Natural killer cell (primary cell): ENCODE results near the gene SMG6. TPM values are rescaled to one million over a fixed set of nuclear protein-coding genes. Genes with fewer than 3 reads are reported as not detected.

Source experiments
- ATAC-seq, 3 donors: fragments of 150-1000 bp in 2 of 3; fragments of 200-7000 bp in 1 of 3; cut with Tn5 transposase; 1 replicate in 1 of 3; 2 replicates in 2 of 3; pipeline ENCODE4 v1.10.0; 2021; ENCODE audit warnings: mild to moderate bottlenecking in 2 of 3, moderate library complexity in 2 of 3
- DNase-seq, 2 donors: peaks; one replicate each; pipeline versions ENCODE4 v3.0.0 to v3.0.0-alpha.2; 2013 to 2021; ENCODE audit warnings: mixed read lengths in 1 of 2
- H3K27ac ChIP-seq: one replicate; pipeline ENCODE4 v1.5.1; 2013; ENCODE audit warnings: mild to moderate bottlenecking, low read length
- H3K27me3 ChIP-seq: one replicate; pipeline ENCODE4 v1.6.1; 2013; ENCODE audit warnings: low read length; ENCODE audit not compliant: control insufficient read depth, insufficient read depth
- H3K36me3 ChIP-seq: one replicate; pipeline ENCODE4 v1.6.1; 2013; ENCODE audit warnings: low read length; ENCODE audit not compliant: control insufficient read depth, insufficient read depth
- H3K4me1 ChIP-seq: one replicate; pipeline ENCODE4 v1.6.1; 2013; ENCODE audit warnings: low read length; ENCODE audit not compliant: control insufficient read depth, insufficient read depth
- H3K4me3 ChIP-seq: one replicate; pipeline ENCODE4 v1.5.1; 2013; ENCODE audit warnings: low read length
- H3K9me3 ChIP-seq: one replicate; pipeline ENCODE4 v1.6.1; 2013; ENCODE audit warnings: low read length; ENCODE audit not compliant: control insufficient read depth, insufficient read depth
- H3K27ac Mint-ChIP-seq, 2 donors: one replicate each; pipeline ENCODE4 v1.8.0; 2022; ENCODE audit warnings: mild to moderate bottlenecking in 2 of 2, mixed read lengths in 2 of 2, moderate library complexity in 1 of 2
- H3K27me3 Mint-ChIP-seq, 2 donors: one replicate each; pipeline ENCODE4 v1.8.0; 2022; ENCODE audit warnings: low read depth in 2 of 2, mixed read lengths in 2 of 2
- H3K36me3 Mint-ChIP-seq: one replicate; pipeline ENCODE4 v1.8.0; 2022; ENCODE audit warnings: mixed read lengths
- H3K4me1 Mint-ChIP-seq, 2 donors: one replicate each; pipeline ENCODE4 v1.8.0; 2022; ENCODE audit warnings: mixed read lengths in 2 of 2
- H3K4me3 Mint-ChIP-seq: one replicate; pipeline ENCODE4 v1.8.0; 2022; ENCODE audit warnings: mild to moderate bottlenecking, moderate library complexity, mixed read lengths
- H3K9me3 Mint-ChIP-seq, 2 donors: one replicate each; pipeline ENCODE4 v1.8.0; 2022; ENCODE audit warnings: mixed read lengths in 2 of 2
- WGBS: methylation state at CpG from one replicate; pipeline ENCODE4 v1.1.7; 2013; ENCODE audit warnings: missing lambda C conversion rate; ENCODE audit not compliant: insufficient coverage; 5-methylcytosine and 5-hydroxymethylcytosine counted together
- intact Hi-C: fragments of 100-400 bp; cut with micrococcal nuclease; formaldehyde crosslinking; loops from one replicate; pipeline ENCODE4 v1.14.2; 2022
- total RNA-seq, 4 donors: library from RNA; stranded (reverse); fragments of 120-200 nt in 1 of 4; gene quantifications; one replicate each; pipeline versions ENCODE4 v1.2.3 to v1.2.4, GENCODE V29; 2013 to 2022
- TF ChIP-seq, protein P1 (sequence below): fragments of 200-600 bp; IDR thresholded peaks from one replicate; pipeline ENCODE4 v1.8.0; 2022; ENCODE audit warnings: antibody characterized with exemption

SMG6 gene
- total RNA-seq, 3 donors from 2014 or later (not counting 1 experiment from before 2014, with no cell fraction given), result 41.6 to 49.4 (median 48.2) TPM

DNA sequence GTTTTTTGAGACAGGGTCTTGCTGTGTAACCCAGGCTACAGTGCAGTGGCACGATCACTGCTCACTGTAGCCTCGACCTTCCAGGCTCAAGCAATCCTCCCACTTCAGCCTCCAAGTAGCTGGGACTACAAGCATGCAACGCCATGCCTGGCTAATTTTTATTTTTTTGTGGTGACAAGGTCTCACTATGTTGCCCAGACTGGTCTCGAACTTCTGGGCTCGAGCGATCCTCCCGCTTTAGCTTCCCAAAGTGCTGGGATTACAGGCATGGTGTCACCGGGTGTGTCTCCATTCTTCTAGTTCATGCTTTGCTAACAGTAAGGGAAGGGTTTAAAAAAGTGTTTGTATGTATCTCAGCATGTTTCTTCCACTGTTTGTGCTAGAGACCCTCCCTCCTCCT lies 146.9 kb downstream of the SMG6 start:
- H3K4me3 ChIP-seq, result no peak overlapping the region
- no peaks in the 10 kb centered on the region for H3K27me3 ChIP-seq
- TF ChIP-seq, protein P1, sequence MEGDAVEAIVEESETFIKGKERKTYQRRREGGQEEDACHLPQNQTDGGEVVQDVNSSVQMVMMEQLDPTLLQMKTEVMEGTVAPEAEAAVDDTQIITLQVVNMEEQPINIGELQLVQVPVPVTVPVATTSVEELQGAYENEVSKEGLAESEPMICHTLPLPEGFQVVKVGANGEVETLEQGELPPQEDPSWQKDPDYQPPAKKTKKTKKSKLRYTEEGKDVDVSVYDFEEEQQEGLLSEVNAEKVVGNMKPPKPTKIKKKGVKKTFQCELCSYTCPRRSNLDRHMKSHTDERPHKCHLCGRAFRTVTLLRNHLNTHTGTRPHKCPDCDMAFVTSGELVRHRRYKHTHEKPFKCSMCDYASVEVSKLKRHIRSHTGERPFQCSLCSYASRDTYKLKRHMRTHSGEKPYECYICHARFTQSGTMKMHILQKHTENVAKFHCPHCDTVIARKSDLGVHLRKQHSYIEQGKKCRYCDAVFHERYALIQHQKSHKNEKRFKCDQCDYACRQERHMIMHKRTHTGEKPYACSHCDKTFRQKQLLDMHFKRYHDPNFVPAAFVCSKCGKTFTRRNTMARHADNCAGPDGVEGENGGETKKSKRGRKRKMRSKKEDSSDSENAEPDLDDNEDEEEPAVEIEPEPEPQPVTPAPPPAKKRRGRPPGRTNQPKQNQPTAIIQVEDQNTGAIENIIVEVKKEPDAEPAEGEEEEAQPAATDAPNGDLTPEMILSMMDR, result no peak
- no peaks in the 10 kb centered on the region for H3K9me3 ChIP-seq
- no peaks in the 10 kb centered on the region for H3K9me3 Mint-ChIP-seq
- WGBS, result 94% methylated on average over 8 of the region's 8 CpGs
- no peak overlapping the region for H3K4me3 Mint-ChIP-seq
- H3K4me1 Mint-ChIP-seq, result peaks cover 30 to 31% of the 10 kb centered on the region in 2 donors
- no peaks in the 10 kb centered on the region for H3K27me3 Mint-ChIP-seq
- peak overlapping the region in 1 of 2 donors; percentile 67 for H3K27ac Mint-ChIP-seq
- intact Hi-C loops, result loop anchor here (5.0 kb wide), 1 partner anchor 34 kb away; no protein-coding TSS in a partner anchor
- H3K36me3 ChIP-seq, result peaks cover 3% of the 10 kb centered on the region
- H3K36me3 Mint-ChIP-seq, result no peaks in the 10 kb centered on the region
- peaks cover 9% of the 10 kb centered on the region for H3K4me1 ChIP-seq
- DNase-seq, result no peak
- ATAC-seq, result no peak
- no peak overlapping the region for H3K27ac ChIP-seq

DNA sequence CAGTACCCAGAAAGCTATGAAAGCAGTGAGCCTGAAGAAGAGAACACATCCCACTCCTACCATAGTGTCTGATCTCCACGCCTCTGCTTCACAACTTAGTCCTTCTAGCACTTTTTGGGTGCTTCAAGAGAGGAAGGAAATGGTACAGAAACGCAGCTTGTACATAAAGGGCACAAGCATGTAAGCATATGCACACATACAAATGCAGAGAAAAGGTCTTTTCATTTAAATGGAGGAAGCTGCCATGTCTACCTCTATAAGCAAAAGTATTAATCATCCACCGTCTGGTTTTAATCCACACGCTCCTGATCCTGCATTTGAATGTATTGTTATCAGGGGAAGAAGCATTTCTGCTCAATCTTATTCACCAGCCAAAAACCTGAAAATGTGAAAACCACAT lies 148.0 kb downstream of the SMG6 start:
- Histone ChIP-seq H3K9me3 (no peaks in the 10 kb centered on the region), H3K27me3 (no peaks in the 10 kb centered on the region), H3K36me3 (peaks cover 2% of the 10 kb centered on the region), H3K4me3 (no peak overlapping the region), H3K27ac (no peak overlapping the region), H3K4me1 (peaks cover 9% of the 10 kb centered on the region)
- Mint-ChIP-seq H3K9me3 (no peaks in the 10 kb centered on the region), H3K4me1 (peaks cover 31 to 34% of the 10 kb centered on the region in 2 donors), H3K4me3 (no peak overlapping the region), H3K27me3 (no peaks in the 10 kb centered on the region), H3K36me3 (no peaks in the 10 kb centered on the region), H3K27ac (peak overlapping the region; percentile 68 to 83)
- intact Hi-C loops, result loop anchor here (5.0 kb wide), 1 partner anchor 33 kb away; no protein-coding TSS in a partner anchor
- DNase-seq, result no peak
- 47% methylated on average over 3 of the region's 4 CpGs for WGBS
- peak; percentile 47 to 68 (median 58) for ATAC-seq
- TF ChIP-seq, protein P1, result no peak

DNA sequence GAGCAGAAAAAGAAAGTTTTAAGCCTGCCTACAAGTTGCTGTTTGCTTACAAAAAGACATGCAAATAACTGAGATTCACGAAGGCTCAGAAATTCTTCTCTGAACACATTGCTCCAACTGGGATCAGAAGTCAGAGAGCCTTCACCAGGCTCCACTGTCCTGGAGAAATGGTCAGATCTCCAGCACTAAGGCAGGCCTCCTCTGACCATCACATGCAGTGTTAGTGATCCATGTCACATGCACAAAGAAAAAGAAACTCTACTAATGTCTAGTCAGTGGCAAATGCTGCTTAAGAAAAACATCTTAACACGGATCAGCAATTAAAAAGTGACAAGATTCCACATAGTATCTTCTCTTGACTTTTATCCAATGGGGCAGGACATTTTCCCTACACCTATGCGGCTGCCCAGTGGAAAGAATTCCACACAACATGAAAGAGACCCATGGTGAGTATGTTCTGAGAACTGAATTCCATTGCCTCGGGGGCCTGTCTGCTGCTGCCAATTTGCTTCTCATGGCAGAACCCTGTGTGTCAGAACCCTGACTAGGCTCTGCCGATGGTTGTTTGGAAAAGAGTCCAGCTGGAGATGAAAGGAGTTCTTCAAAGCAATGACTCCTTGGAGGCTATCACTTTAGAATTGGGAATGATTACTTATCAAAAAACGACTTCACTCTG lies 152.1 kb downstream of the SMG6 start:
- ATAC-seq (no peak), DNase-seq (no peak)
- no peak overlapping the region for H3K4me3 ChIP-seq
- no peak overlapping the region for H3K4me3 Mint-ChIP-seq
- H3K36me3 Mint-ChIP-seq, result no peaks in the 10 kb centered on the region
- H3K27ac ChIP-seq, result no peak overlapping the region
- H3K27ac Mint-ChIP-seq, result no peak overlapping the region
- H3K27me3 Mint-ChIP-seq, result no peaks in the 10 kb centered on the region
- TF ChIP-seq, protein P1, result no peak
- peaks cover 2% of the 10 kb centered on the region for H3K36me3 ChIP-seq
- intact Hi-C loops, result no loop called here
- no peaks in the 10 kb centered on the region for H3K9me3 Mint-ChIP-seq
- H3K27me3 ChIP-seq, result no peaks in the 10 kb centered on the region
- 96% methylated on average over 6 of the region's 6 CpGs for WGBS
- H3K4me1 ChIP-seq, result peaks cover 6% of the 10 kb centered on the region
- peaks cover 13 to 20% of the 10 kb centered on the region in 2 donors for H3K4me1 Mint-ChIP-seq
- H3K9me3 ChIP-seq, result no peaks in the 10 kb centered on the region

DNA sequence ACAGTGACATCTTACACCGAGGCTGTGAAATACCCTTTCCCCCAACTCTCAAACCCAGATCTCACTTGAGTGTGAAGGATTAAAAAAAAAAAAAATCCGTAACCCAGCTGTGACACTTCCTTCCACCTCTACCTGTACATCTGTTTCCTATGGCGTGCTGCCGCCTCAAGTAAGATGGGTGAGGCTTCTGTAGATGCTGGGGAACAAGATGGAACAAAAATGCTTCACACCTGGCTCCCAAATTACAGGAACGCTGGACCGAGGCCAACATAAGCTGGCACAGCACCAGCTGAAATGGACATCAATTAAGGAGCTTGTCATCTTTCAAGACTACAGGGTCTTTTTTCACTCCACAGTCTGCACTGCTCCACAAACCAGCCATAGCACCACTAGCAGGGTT lies 152.8 kb downstream of the SMG6 start:
- ATAC-seq (no peak), DNase-seq (no peak)
- Histone ChIP-seq H3K9me3 (no peaks in the 10 kb centered on the region), H3K4me3 (no peak overlapping the region), H3K27me3 (no peaks in the 10 kb centered on the region), H3K27ac (no peak overlapping the region), H3K36me3 (peaks cover 2% of the 10 kb centered on the region), H3K4me1 (peaks cover 4% of the 10 kb centered on the region)
- Mint-ChIP-seq H3K27me3 (no peaks in the 10 kb centered on the region), H3K4me1 (peaks cover 13 to 20% of the 10 kb centered on the region in 2 donors), H3K27ac (no peak overlapping the region), H3K4me3 (no peak overlapping the region), H3K9me3 (no peaks in the 10 kb centered on the region), H3K36me3 (no peaks in the 10 kb centered on the region)
- intact Hi-C loops, result no loop called here
- 47% methylated on average over 4 of the region's 6 CpGs for WGBS
- TF ChIP-seq, protein P1, result no peak
